Endometrium (tissue), 2 donors: ENCODE data around the gene CIB1.
"Not testable (repeated sequence)": the region's sequence is repeated elsewhere in the genome, so short reads cannot be mapped to it uniquely, and the experiment has no call there.

Experiments used
- FAIRE-seq: peaks from 2 replicates; lab custom pipeline; 2012; peaks lifted over from hg19 to GRCh38; lab: Jason Lieb, UNC
- donor health status: control.
- donor health status: control.

CIB1 gene

DNA sequence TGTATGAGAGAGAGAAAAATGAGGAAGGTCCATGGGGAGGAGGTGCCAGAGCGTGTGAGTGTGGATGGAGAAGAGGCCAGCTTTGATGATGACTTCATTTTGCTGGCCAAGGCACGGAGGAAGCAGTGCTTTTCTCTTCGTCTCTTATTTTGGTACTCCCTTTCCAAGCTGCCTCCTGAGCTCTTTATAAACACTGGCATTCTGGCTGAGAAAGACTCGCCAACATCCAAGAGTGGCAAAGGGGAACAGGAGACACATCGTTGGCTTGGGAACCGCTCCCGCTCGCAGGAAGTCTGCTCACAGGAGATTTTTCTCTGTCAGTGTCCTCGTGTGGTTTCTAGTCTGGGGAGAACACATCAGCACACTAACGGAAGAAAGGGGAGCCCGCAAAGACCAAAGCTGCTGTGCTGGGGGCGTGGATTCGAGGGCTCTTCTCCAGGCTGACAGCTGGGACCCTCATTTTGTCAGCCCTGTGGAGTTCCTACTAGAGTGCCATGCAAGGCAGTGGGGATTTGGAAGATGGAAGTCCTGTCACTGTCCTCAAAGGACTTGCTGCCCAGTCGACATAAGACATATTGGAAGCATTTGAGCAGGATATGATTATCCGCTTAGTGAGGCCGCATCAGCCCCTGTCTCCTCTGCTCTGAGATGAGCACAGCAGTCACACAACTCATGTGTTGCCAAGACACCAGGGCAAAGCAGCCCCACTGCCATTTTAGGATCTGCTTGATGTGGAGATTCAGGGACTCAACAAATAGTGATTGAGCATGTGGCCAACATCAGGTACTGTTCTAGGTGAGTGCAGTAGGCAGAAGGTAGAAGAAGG, 40.6 kb downstream of the CIB1 start:
- no peak for FAIRE-seq

DNA sequence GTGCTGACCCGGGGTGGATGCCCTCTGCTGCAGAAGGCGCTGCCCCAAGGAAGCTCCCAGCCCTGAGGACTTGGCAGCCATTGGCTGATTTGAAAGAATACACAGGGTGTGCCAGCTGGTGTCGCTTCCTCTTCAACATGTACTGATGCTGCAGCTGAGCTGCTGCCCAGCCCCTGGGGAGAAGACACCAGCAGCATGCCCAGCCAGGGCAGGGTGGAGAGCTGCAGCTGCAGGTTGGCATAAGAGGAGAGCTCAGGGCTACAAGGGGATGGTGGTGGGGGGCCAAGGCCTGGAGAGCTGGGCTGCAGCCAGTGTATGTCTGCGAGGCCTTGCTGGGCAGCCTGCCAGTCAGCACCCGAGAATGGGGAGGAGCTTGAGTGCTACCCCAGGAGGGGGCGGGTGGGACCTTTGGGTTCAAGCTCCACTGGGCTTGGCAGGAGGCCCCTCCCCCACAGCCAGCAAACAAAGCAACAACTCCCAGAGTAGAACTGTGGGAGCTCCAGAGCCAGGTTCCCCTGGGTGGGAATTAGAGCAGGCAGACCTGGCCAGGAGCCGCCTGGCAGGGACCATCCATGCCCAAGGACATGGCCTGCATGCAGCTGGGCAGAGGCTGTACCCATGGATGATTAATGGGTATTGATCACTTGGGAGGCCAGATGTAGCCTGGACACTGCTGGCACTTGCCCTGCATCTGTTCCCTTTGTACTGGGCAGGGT, 41.8 kb downstream of the CIB1 start:
- FAIRE-seq: no peak

DNA sequence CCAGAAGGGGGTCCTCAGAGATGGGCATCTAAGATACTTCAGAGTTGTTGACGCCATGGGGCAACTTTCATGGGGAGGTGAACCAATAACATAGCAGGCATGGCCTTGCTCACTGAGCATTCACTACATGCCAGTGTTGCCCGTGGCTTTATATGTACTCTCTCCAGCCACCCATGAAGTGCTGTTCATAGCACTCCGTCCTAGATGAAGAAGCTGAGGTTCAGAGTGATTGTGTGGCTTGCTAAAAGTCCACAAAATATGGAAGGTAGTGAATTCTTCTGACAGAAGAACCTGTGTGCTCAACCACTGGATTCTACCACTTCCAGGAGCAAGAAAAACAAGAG, 42.4 kb downstream of the CIB1 start:
- FAIRE-seq: no peak

DNA sequence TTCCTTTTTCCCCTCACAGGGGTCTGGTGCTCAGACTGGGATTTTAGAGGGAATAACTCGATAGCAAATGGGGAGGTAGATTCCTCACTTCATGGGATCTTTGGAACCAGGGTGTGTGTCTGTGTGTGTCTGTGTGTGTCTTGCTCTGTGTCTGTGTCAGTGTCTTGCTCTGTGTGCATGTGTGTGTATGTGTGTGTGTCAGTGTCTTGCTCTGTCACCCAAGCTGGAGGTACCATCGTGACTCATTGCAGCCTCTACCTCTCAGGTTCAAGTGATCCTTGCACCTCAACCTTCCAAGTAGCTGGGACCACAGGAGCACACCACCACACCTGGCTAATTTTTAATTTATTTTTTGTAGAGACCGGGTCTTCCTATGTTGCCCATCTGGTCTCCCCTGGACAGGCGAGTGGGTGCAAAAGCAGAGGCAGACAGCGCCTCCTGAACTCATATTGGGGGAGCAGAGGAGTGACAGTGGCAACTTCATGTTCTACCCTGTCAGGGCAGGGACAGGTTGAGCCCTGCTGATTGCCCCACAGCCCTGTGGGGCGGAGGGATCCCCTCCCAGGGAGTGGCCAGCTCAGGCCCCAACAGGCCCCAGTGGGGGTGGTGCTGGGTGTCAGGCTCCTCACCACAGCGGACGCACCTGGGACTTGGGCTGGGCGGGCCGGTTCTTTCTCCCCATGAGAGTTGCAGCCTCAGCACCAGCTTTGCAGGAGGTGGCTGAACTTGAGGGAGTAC, 43.0 kb downstream of the CIB1 start:
- FAIRE-seq: no peak

DNA sequence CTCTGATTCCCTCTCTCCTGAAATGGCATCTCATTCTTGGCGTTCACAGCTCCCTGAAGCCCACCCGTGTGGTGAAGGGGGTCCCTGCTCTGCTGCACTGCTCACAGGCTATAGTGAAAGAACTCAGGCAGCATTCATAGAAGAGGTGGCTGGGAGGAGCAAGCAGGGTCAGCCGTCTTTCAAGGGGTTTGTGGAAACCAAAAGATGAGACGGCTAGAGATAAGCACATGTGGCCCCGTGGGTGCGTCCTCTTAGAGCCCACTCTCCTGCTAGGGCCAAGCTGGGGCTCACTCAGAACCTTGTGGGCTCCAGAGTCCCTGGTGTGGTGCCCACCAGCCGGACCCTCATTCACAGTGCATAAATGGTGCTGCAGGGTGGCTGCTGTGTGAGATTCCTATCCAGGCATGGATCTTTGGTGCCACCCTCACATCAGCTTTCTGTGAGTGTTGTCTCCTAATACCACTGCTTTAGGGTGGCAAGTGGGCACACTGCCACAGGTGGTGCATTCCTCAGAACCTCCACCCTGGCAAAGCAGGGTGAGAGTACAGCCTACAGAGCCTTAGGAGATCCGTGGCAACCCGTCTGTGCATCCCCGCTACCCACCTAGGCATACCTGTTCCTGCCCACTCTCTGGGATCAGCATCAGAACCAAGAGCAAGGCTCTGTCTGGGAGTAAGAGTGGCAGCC, 43.8 kb downstream of the CIB1 start:
- no peak for FAIRE-seq

DNA sequence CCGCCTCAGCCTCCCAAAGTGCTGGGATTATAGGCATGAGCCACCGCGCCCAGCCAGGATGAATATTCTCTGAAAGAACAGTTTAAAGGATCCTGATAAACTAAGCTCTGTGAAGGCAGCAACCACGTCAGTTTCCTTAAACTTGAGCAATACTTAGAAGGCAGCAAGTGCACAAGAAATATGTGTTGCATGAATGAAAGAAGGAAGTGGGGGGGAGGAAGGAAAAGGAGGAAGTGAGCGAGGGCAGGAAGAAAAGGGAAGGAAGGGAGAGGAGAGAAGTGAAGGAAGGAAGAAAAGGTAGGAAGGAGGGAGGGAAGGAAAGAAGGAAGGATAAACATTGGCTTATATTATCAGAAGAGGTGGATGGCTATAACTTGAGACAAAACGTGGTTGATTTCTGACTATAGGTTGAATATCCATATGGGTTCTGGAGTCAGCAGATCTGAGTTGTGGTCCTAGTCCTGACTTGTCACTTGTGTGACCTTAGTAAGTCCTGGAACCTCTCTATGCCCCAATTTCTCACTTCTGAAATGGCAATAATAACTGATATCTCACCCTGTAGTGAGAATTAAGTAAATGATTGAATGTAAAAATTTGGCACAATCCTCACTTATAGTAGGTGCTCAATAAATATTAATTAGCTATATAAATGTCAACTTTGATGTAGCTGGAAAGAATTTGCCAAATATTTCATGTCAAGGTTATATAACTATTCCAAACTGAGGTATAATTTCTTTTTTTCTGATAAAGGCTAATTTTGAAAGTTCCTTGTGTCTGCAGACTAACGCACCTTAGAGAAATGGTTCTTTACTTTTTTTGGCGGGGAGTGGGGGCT, 44.6 kb downstream of the CIB1 start:
- FAIRE-seq: no peak

DNA sequence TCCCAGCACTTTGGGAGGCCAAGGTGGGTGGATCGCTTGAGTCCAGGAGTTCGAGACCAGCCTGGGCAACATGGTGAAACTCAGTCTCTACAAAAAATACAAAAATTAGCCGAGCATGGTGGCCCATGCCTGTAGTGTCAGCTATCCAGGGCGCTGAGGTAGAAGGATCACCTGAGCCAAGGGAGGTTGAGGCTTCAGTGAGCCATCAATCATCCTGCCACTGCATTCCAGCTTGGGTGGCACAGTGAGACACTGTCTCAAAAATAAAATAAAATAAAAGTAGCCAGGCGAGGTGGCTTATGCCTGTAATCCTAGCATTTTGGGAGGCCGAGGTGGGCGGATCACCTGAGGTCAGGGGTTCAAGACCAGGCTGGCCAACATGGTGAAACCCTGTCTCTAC, 45.7 kb downstream of the CIB1 start:
- not testable (repeated sequence) for FAIRE-seq

DNA sequence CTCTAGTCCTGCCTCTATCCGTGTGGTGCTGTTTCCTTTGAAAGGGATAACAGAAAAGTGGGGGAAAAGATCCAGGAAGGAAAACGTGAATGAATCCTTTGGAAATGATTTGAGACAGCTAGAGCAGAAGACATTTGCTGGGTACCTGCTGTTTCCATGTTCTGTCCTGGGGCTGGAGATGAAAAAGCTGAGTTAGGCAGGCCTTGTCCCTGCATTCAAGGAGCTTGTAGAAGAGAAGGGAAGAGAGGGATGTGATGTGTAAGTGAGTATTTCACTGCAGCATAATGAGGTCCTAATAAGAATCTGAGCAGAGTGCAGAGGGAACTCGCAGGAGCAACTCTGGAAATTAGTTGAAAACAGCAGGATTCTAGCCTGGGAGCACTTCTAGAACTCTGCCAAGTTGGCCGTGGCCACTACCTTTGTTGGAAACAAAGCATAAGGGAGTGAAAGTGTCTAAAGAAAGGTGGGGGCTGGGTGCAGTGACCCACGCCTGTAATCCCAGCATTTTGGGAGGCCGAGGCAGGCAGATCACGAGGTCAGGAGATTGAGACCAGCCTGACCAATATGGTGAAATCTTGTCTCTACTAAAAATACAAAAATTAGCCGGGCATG, 46.4 kb downstream of the CIB1 start:
- no peak for FAIRE-seq

DNA sequence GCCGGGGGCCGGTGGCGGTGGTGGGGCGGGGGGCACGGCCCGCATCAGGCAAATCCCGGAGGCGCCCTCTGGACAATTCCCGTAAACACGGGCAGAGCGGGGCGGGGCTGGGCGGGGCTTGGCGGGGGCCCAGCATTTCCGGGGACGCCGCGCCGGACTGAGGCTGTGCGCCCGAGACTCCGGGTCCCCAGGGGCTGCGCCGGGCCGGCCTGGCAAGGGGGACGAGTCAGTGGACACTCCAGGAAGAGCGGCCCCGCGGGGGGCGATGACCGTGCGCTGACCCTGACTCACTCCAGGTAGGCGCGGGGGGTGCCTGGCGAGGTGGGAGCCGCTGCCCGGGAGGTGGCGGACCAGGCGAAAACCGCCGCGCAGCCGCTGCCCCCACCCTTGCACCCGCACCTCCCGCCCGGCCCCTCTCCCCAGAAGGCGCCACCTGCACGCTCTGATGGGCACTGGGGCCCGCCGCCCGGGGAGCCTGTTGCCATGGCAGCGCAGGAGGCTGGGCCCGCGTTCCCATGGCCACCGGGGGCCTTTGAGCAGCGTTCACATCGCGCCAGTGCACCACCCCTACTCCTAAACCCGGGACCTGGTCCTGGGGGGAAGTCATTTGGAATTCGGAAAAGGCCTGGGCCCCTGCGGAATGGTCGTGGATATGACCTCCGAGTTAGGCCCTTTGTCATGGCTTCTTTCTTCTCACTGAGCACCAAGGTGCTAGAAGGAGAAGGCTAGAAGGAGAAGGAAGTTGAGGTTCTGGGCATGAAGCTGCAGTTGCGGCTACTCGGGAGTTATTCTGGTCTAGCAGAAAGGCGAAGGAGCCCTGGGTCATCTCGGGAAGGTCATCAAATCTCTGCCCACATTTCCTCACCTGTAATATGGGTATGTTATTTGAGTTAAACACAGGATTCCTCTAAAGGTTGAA, 48.7 kb downstream of the CIB1 start:
- no peak for FAIRE-seq

DNA sequence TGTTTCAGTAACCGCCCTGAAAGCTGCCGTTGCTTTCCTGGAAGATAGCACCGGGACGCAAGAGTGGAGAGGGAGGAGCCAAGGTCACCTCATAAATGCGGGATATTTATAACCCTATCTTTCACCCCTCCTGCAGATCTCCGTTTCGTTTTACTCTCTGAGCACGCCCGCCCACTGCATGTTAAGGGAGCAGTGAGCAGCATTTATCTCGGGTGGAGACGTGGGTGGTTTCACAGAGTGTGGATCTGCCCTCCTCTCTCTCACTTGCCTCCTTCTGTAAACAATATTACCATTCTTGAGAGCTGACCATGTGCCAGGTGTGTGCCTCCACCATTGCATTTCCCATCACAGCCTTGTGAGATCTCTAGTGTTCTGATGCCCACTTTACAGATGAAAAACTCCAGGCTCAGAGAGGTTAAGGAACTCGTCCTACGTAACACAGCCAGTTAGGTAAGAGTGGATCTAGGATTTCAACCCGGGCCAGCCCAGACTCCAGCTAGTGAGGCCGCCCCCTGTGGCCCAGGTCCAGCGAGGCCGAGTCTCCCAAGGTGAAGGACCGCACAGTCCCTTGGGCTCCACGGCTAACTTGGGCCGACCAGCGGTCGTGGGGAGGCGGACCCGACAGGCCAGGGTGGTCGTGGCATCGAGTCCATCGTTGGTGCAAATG, 49.5 kb downstream of the CIB1 start:
- no peak for FAIRE-seq

DNA sequence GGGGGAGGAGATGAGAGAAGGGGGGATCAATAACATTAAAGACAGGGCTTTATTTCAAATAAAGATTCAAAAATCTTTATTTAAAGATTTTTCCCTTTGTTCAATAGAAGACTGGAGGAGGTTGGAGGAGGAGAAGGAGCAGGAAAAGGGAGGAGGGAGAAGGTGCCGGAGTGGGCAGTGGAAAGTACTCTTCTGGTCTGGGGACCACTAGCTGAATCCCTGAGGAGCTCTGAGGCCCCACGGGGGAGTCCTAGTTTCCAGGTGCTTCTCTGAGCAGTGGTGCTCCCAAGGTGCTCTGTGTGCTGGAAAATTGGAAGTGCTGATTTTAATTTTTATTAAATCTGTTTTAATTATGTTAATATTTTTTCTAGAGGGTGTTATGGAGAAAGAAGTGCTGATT, 52.0 kb downstream of the CIB1 start:
- no peak for FAIRE-seq
